GM23338 (cell line): ENCODE data around the gene SPATA9. TPM values are rescaled to one million over a fixed set of nuclear protein-coding genes. Genes with fewer than 3 reads are reported as not detected.

Experiments
- ATAC-seq: fragments of 200-7000 bp; cut with Tn5 transposase; 3 replicates; pipeline ENCODE4 v1.9.1; 2020
- DNase-seq: peaks from one replicate; pipeline ENCODE4 v3.0.0-alpha.2; 2015; ENCODE audit warnings: low spot score
- H2AFZ ChIP-seq: fragments of 200-600 bp; sonication (generic); 2 replicates; pipeline ENCODE4 v1.8.0; 2016; ENCODE audit warnings: antibody characterized with exemption, mild to moderate bottlenecking, moderate library complexity
- H3F3A ChIP-seq: fragments of 200-600 bp; sonication (generic); replicated peaks from 2 replicates; pipeline ENCODE4 v1.8.0; 2017; ENCODE audit warnings: antibody characterized with exemption, mixed run types, low read depth
- H3K27ac ChIP-seq: fragments of 200-600 bp; sonication (generic); 2 replicates; pipeline ENCODE4 v1.6.1; 2016; ENCODE audit warnings: low read depth
- H3K27me3 ChIP-seq: fragments of 200-600 bp; sonication (generic); 2 replicates; pipeline ENCODE4 v1.8.0; 2016; ENCODE audit warnings: mild to moderate bottlenecking, mixed run types, moderate library complexity; ENCODE audit not compliant: insufficient read depth
- H3K36me3 ChIP-seq: fragments of 200-600 bp; sonication (generic); 2 replicates; pipeline ENCODE4 v1.8.0; 2016; ENCODE audit warnings: mild to moderate bottlenecking; ENCODE audit not compliant: insufficient read depth
- H3K4me1 ChIP-seq: fragments of 200-600 bp; sonication (generic); 2 replicates; pipeline ENCODE4 v1.8.0; 2016; ENCODE audit warnings: mild to moderate bottlenecking, moderate library complexity; ENCODE audit not compliant: insufficient read depth
- H3K4me2 ChIP-seq: fragments of 200-600 bp; sonication (generic); 2 replicates; pipeline ENCODE4 v1.7.1; 2017; ENCODE audit warnings: mixed run types
- H3K4me3 ChIP-seq: fragments of 200-600 bp; sonication (generic); 2 replicates; pipeline ENCODE4 v1.6.1; 2016; ENCODE audit warnings: mixed run types
- H3K79me2 ChIP-seq: fragments of 200-600 bp; sonication (generic); replicated peaks from 2 replicates; pipeline ENCODE4 v1.8.0; 2017; ENCODE audit warnings: mild to moderate bottlenecking; ENCODE audit not compliant: insufficient read depth
- H3K9me2 ChIP-seq: fragments of 200-600 bp; sonication (generic); 2 replicates; pipeline ENCODE4 v1.8.0; 2017; ENCODE audit not compliant: insufficient read depth
- H4K20me1 ChIP-seq: fragments of 200-600 bp; sonication (generic); replicated peaks from 2 replicates; pipeline ENCODE4 v1.8.0; 2017; ENCODE audit warnings: mild to moderate bottlenecking; ENCODE audit not compliant: insufficient read depth
- H3K27ac Mint-ChIP-seq: 2 replicates; pipeline ENCODE4 v1.8.0; 2020; ENCODE audit warnings: inconsistent platforms, mild to moderate bottlenecking, moderate library complexity, mixed read lengths
- H3K27me3 Mint-ChIP-seq: 3 replicates; pipeline ENCODE4 v1.8.0; 2022; ENCODE audit warnings: low read depth, mild to moderate bottlenecking, moderate library complexity, mixed read lengths, inconsistent platforms; ENCODE audit not compliant: insufficient read depth, poor library complexity
- H3K36me3 Mint-ChIP-seq: 3 replicates; pipeline ENCODE4 v1.8.0; 2021; ENCODE audit warnings: low read depth, mild to moderate bottlenecking, inconsistent platforms, moderate library complexity, mixed read lengths
- H3K4me1 Mint-ChIP-seq: 3 replicates; pipeline ENCODE4 v1.8.0; 2020; ENCODE audit warnings: mild to moderate bottlenecking, inconsistent platforms, mixed read lengths
- H3K4me3 Mint-ChIP-seq: 3 replicates; pipeline ENCODE4 v1.8.0; 2021; ENCODE audit warnings: moderate library complexity, mild to moderate bottlenecking, inconsistent platforms, mixed read lengths
- H3K9me3 Mint-ChIP-seq: 3 replicates; pipeline ENCODE4 v1.8.0; 2020; ENCODE audit warnings: moderate library complexity, mild to moderate bottlenecking, inconsistent platforms, mixed read lengths
- CTCF ChIP-seq, 2 experiments: fragments of 200-600 bp in 1 of 2; sonication (generic) in 1 of 2; conservative IDR thresholded peaks; 2 replicates each; pipeline versions ENCODE4 v1.5.1 to v1.6.1; 2016 to 2017; ENCODE audit warnings: antibody characterized with exemption in 2 of 2, low read depth in 2 of 2, mild to moderate bottlenecking in 2 of 2, moderate library complexity in 1 of 2
- ZNF462 ChIP-seq: fragments of 250-450 bp; sonication (Bioruptor Pico); IDR thresholded peaks from 2 replicates; pipeline ENCODE4 v1.5.0; 2020; ENCODE audit warnings: mild to moderate bottlenecking, moderate library complexity
- polyA plus RNA-seq: library from polyadenylated mRNA; unstranded; fragments of >200 nt; fragmentation: Nextera tagmentation; extraction: Ambion mirVana; gene quantifications from 2 replicates; pipeline ENCODE4 v1.2.1, GENCODE V29; 2016
- total RNA-seq: library from RNA; depleted of rRNA; stranded (reverse); fragments of >200 nt; shearing (Covaris generic); gene quantifications from 2 replicates; pipeline ENCODE4 v1.2.3, GENCODE V29; 2014

The SPATA9 gene
- total and polyA plus RNA-seq, 2 experiments from 2014 or later = not detected

GRCh38 chr5:95624368-95624767 is 58.4 kb downstream of the SPATA9 start (continued):
- no peak for TF ChIP-seq ZNF462 (CRISPR knock-in tag)

- no peaks in the 10 kb centered on the region for H3K79me2 ChIP-seq
- H3K9me3 Mint-ChIP-seq = peaks cover 19% of the 10 kb centered on the region
- H3K27me3 Mint-ChIP-seq = peaks cover 33% of the 10 kb centered on the region
- no peak overlapping the region for H3K4me3 Mint-ChIP-seq
- peaks cover 8% of the 10 kb centered on the region for H3K36me3 ChIP-seq
- H3K4me1 Mint-ChIP-seq = peaks cover 13% of the 10 kb centered on the region
- H3K27me3 ChIP-seq = peaks cover 50% of the 10 kb centered on the region
- TF ChIP-seq CTCF (conservative IDR thresholded peaks at IDR 0.05; ENCODE audit: low read depth in 2 of 2) = no peak
- H3K4me2 ChIP-seq = no peak overlapping the region
- H3K36me3 Mint-ChIP-seq = peaks cover 13% of the 10 kb centered on the region
- H2AFZ ChIP-seq = no peak overlapping the region
- H3K4me3 ChIP-seq = no peak overlapping the region
- no peaks in the 10 kb centered on the region for H4K20me1 ChIP-seq
- no peaks in the 10 kb centered on the region for H3F3A ChIP-seq
- H3K27ac ChIP-seq = no peak overlapping the region
- peaks cover 7% of the 10 kb centered on the region; the same call in 1 of the 2 replicates for H3K9me2 ChIP-seq
- no peak for DNase-seq
- H3K27ac Mint-ChIP-seq = no peak overlapping the region
- ATAC-seq = no peak
- H3K4me1 ChIP-seq = peaks cover 7% of the 10 kb centered on the region; the same call in 1 of the 2 replicates
Observed at GRCh38 chr5:95623706-95624105, 59.1 kb downstream of the SPATA9 start.
